Suppressor macrophage treated with lipopolysaccharide for 1 hour (primary cell): ENCODE measurements around the gene BEST2.
"Not testable (repeated sequence)": the region's sequence is repeated elsewhere in the genome, so short reads cannot be mapped to it uniquely, and the experiment has no call there.

Experiments used
- DNase-seq, 3 donors: peaks; one replicate each; pipeline ENCODE4 v3.0.0-alpha.2; 2020 to 2022

BEST2 gene

GRCh38 chr19:12751635-12752034 is at the start of gene BEST2:
BEST2 (plus strand) TSS chr19:12751791; CDS start chr19:12752593, 802 bp downstream.
- DNase-seq, result no peak

GRCh38 chr19:12703046-12703445 is 48.5 kb upstream of the BEST2 start:
- DNase-seq, result peak; percentile 8 to 46 (median 25)

- DNase-seq, result no peak
Measured at GRCh38 chr19:12705169-12705568, 46.4 kb upstream of the BEST2 start.

GRCh38 chr19:12705654-12706331 is 45.8 kb upstream of the BEST2 start:
- no peak for DNase-seq

- DNase-seq, result no peak
Measured at GRCh38 chr19:12706332-12706718, 45.3 kb upstream of the BEST2 start.

- DNase-seq, result no peak
Measured at GRCh38 chr19:12708641-12709040, 43.0 kb upstream of the BEST2 start.

- no peak for DNase-seq
Measured at GRCh38 chr19:12711187-12711586, 40.4 kb upstream of the BEST2 start.

- not testable (repeated sequence) for DNase-seq
Measured at GRCh38 chr19:12712077-12712476, 39.5 kb upstream of the BEST2 start.

GRCh38 chr19:12713304-12713703 is 38.3 kb upstream of the BEST2 start:
- not testable (repeated sequence) for DNase-seq

GRCh38 chr19:12715102-12715501 is 36.5 kb upstream of the BEST2 start:
- no peak for DNase-seq

- no peak for DNase-seq
Measured at GRCh38 chr19:12715929-12716328, 35.7 kb upstream of the BEST2 start.

GRCh38 chr19:12720296-12720695 is 31.3 kb upstream of the BEST2 start:
- no peak for DNase-seq

- DNase-seq, result peak; percentile 7 to 31 (median 18)
Measured at GRCh38 chr19:12720851-12721655, 30.5 kb upstream of the BEST2 start.

GRCh38 chr19:12721656-12722565 is 29.7 kb upstream of the BEST2 start:
- DNase-seq, result peak; percentile 57 to 84 (median 67)

GRCh38 chr19:12722566-12723380 is 28.8 kb upstream of the BEST2 start:
- peak; percentile 99 to 100 (median 100) for DNase-seq

- DNase-seq, result peak in 2 of 3 donors; percentile 13 to 17
Measured at GRCh38 chr19:12723381-12723640, 28.3 kb upstream of the BEST2 start.

- peak; percentile 54 to 69 (median 58) for DNase-seq
Measured at GRCh38 chr19:12723641-12724426, 27.8 kb upstream of the BEST2 start, which contains the start of gene TNPO2. TNPO2 (minus strand) TSS chr19:12723932; CDS start chr19:12720977, 2,955 bp downstream.

GRCh38 chr19:12725612-12726011 is 26.0 kb upstream of the BEST2 start:
- DNase-seq, result not testable (repeated sequence)

GRCh38 chr19:12726988-12727316 is 24.6 kb upstream of the BEST2 start:
- DNase-seq, result no peak

GRCh38 chr19:12727745-12728433 is 23.7 kb upstream of the BEST2 start:
- no peak for DNase-seq

- peak in 1 of 3 donors; percentile 13 for DNase-seq
Measured at GRCh38 chr19:12730064-12730463, 21.5 kb upstream of the BEST2 start.
